ENCODE data around the gene PARVB. TPM values are rescaled to one million over a fixed set of nuclear protein-coding genes. Genes with fewer than 3 reads are reported as not detected.
"Not testable (repeated sequence)": the region's sequence is repeated elsewhere in the genome, so short reads cannot be mapped to it uniquely, and the experiment has no call there.

Gene PARVB
- total RNA-seq, 4 donors from 2014 or later: 32.1 to 61.9 (median 41.9) TPM

DNA sequence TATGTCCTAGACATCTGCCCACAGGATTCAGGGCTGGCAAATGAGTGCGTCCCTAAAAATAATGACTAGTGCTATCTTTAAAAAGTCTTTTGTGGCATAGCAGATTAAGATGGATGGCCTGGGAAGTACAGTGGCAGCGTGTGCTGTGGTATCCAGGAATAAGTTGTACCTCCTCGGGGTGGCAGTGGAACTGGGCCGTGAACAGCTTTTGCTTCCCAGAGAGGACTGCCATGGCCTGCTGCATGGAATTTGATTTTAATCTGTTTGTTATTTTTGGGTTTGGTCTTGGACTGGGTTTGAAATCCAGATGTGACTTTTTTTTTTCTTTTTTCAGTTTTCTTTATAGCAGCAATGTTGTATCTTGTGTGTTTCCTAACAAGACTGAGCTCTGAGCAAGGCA is 85.3 kb downstream of the PARVB start:
- H3K27ac ChIP-seq: no peak overlapping the region
- no peak overlapping the region for H3K4me3 ChIP-seq
- peaks cover 0 to 8% (median 0%) of the 10 kb centered on the region in 3 donors for H3K4me1 ChIP-seq
- no peaks in the 10 kb centered on the region for H3K9me3 ChIP-seq
- ATAC-seq: no peak
- H3K27me3 ChIP-seq: no peaks in the 10 kb centered on the region
- 49 to 67% methylated on average over 4 of the region's 4 CpGs for WGBS, 2 donors (ENCODE audit: low coverage in 1 of 2)
- no peak for TF ChIP-seq EP300 (IDR thresholded peaks at IDR 0.05)
- no peak for TF ChIP-seq POLR2A (IDR thresholded peaks at IDR 0.05)
- no peak for TF ChIP-seq POLR2AphosphoS5 (IDR thresholded peaks at IDR 0.05)
- TF ChIP-seq, protein P1, sequence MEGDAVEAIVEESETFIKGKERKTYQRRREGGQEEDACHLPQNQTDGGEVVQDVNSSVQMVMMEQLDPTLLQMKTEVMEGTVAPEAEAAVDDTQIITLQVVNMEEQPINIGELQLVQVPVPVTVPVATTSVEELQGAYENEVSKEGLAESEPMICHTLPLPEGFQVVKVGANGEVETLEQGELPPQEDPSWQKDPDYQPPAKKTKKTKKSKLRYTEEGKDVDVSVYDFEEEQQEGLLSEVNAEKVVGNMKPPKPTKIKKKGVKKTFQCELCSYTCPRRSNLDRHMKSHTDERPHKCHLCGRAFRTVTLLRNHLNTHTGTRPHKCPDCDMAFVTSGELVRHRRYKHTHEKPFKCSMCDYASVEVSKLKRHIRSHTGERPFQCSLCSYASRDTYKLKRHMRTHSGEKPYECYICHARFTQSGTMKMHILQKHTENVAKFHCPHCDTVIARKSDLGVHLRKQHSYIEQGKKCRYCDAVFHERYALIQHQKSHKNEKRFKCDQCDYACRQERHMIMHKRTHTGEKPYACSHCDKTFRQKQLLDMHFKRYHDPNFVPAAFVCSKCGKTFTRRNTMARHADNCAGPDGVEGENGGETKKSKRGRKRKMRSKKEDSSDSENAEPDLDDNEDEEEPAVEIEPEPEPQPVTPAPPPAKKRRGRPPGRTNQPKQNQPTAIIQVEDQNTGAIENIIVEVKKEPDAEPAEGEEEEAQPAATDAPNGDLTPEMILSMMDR (IDR thresholded peaks at IDR 0.05): no peak
- peaks cover 0 to 9% of the 10 kb centered on the region in 2 donors for H3K36me3 ChIP-seq

DNA sequence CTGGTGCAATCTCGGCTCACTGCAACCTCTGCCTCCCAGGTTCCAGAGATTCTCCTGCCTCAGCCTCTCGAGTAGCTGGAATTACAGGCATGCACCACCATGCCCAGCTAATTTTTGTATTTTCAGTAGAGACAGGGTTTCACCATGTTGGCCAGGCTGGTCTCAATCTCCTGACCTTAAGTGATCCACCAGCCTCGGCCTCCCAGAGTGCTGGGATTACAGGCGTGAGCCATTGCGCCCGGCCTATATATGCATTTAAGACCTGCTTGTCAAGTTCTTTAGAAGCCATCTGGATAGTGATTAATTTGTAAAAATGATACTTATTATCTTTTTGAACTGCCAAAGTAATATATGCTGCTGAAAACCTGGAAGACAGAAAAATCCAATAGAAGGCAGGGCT is 86.6 kb downstream of the PARVB start:
- not testable (repeated sequence) for ATAC-seq

DNA sequence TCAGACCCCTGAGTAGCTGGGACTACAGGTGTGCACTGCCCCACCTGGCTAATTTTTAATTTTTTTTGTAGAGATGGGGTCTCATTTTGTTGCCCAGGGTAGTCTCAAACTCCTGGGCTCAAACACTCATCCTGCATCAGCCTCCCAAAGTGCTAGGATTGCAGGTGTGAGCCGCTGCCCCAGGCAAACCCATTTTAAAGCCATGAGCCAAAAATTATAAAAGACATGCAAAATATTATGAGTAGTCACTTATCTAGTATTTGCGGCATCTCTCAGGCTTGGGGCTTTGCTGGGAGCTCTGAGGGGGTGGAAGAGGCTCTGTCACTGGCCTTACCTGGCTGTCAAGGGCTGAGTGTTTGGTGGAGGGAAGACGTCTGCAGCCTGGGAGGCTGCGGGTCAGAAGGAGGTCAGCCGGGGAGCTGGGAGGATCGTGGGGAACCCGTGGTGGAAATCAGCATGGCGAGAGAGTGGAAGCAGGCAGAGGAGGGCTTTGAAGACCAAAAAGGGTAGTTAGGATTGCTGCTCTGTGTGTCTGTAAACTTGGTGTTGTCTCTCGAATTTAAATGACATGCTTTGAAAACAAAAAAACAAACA is 87.6 kb downstream of the PARVB start:
- H3K27me3 ChIP-seq: no peaks in the 10 kb centered on the region
- no peak overlapping the region for H3K4me3 ChIP-seq
- no peaks in the 10 kb centered on the region for H3K9me3 ChIP-seq
- no peak overlapping the region for H3K27ac ChIP-seq
- 83 to 87% methylated on average over 1 to 3 of the region's 9 CpGs for WGBS, 2 donors (ENCODE audit: low coverage in 1 of 2)
- no peak for ATAC-seq
- peaks cover 0 to 8% (median 0%) of the 10 kb centered on the region in 3 donors for H3K4me1 ChIP-seq
- H3K36me3 ChIP-seq: peaks cover 0 to 6% of the 10 kb centered on the region in 2 donors
- no peak for TF ChIP-seq EP300 (IDR thresholded peaks at IDR 0.05)
- TF ChIP-seq POLR2A (IDR thresholded peaks at IDR 0.05): no peak
- TF ChIP-seq POLR2AphosphoS5 (IDR thresholded peaks at IDR 0.05): no peak
- TF ChIP-seq, protein P1 (IDR thresholded peaks at IDR 0.05): no peak

More for the DNA sequence above, 86.6 kb downstream of the PARVB start:
- not testable (repeated sequence) for H3K36me3 ChIP-seq, H3K4me1 ChIP-seq, H3K27me3 ChIP-seq, H3K9me3 ChIP-seq, H3K4me3 ChIP-seq, H3K27ac ChIP-seq
- WGBS, 2 donors (ENCODE audit: low coverage in 1 of 2): 92 to 100% methylated on average over 4 to 6 of the region's 6 CpGs

DNA sequence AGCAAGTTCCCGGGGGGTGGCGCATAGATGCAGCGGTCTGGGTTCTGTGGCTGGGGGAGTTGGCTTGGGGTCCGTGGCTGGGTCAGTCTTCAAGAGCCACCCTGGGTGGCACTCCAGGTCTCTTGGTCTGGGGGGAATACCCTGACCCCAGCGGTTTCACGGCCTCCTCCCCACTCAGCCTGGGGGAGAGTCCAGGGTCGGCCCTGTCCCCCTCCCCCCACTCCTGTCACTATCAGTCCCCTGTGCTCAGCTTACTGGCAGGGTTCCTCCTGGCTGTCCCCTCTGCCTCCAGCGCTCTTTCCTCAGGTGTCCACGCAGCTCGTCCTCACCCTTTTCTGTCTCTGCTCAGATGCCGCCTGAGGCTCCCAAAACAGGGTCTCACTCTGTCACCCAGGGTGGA is 88.1 kb downstream of the PARVB start:
- Histone ChIP-seq H3K4me3 (no peak overlapping the region), H3K36me3 (peaks cover 0 to 6% of the 10 kb centered on the region in 2 donors), H3K27me3 (no peaks in the 10 kb centered on the region), H3K27ac (no peak overlapping the region), H3K4me1 (peaks cover 0 to 8% (median 0%) of the 10 kb centered on the region in 3 donors), H3K9me3 (no peaks in the 10 kb centered on the region)
- 80 to 83% methylated on average over 1 to 4 of the region's 11 CpGs for WGBS, 2 donors (ENCODE audit: low coverage in 1 of 2)
- no peak for ATAC-seq
- TF ChIP-seq EP300 (IDR thresholded peaks at IDR 0.05) (no peak), POLR2AphosphoS5 (IDR thresholded peaks at IDR 0.05) (no peak), POLR2A (IDR thresholded peaks at IDR 0.05) (no peak)
- TF ChIP-seq, protein P1 (IDR thresholded peaks at IDR 0.05): no peak

DNA sequence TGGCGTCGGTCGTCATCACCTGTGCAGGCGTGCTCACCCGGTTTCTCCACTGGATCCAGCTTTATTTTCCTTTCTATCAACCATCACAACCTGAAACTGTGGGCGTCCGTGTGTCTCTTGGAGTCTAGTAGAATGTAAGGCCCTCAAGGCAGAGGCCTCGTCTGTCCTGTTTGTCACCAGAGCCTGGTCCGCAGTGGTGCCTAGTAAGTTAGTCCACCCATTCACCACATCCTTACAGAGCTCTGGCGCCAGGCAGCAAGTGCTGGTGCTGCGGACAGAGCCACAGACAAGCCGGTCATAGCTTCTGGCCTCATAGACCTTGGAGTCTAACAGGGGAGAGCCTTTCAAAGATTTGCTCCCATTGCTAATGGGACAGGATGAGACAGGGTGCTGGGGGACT is 92.2 kb downstream of the PARVB start:
- 75 to 86% methylated on average over 2 to 5 of the region's 12 CpGs for WGBS, 2 donors (ENCODE audit: low coverage in 1 of 2)
- TF ChIP-seq, protein P1 (IDR thresholded peaks at IDR 0.05): no peak
- TF ChIP-seq POLR2A (IDR thresholded peaks at IDR 0.05) (no peak), POLR2AphosphoS5 (IDR thresholded peaks at IDR 0.05) (no peak), EP300 (IDR thresholded peaks at IDR 0.05) (no peak)
- H3K9me3 ChIP-seq: no peaks in the 10 kb centered on the region
- no peak overlapping the region for H3K27ac ChIP-seq
- no peak for ATAC-seq
- peaks cover 0 to 40% of the 10 kb centered on the region in 2 donors for H3K36me3 ChIP-seq
- no peaks in the 10 kb centered on the region for H3K4me1 ChIP-seq
- H3K27me3 ChIP-seq: no peaks in the 10 kb centered on the region
- H3K4me3 ChIP-seq: no peak overlapping the region
